Measurements from ENCODE around the gene MSANTD2.

Gene MSANTD2

DNA sequence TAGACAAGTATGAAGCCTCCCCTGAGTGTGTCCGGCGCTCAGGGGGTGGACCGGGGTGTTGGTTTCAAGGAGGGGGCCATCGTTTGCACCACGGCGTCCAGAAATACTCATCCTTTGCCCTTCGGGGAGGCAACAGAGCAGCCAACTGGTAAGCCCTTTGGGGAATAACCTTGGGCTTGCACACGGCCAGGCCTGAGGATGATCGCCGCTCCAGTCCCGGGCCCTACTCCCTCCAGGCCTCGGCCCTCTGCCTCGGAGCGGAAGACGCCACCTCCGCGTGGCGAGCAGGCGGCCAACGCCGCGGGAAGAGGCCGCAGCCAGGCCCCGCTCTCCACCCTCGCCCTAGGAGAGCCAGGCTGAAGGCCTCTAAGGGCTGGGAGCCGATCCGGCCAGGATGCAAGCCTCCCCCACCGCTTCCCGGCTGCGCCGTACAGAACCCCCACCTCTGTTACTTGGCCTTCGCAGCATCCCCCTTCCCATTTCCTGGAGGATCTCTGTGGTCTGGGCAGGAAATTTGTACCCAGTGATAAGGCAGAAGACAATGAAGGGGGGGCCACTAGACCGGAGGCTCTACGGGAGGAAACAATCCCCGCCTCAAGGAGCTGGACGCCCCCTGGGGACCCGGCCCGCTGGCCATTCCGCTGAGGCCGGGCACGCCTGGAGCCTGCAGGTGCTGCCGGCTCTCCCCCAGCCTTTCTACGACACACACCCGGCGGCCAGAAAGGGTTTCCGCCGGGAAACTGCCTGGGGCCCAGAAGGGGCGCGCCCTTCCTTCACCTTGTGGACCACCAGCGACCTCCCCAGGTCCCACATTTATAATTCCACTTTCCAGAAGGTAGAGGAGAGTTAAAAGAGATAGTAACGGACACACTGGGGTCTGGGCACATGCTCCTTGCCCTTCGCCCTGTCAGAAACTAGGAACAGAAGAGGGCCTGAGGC is 40.7 kb downstream of the MSANTD2 start:
- TF ChIP-seq, protein P1, sequence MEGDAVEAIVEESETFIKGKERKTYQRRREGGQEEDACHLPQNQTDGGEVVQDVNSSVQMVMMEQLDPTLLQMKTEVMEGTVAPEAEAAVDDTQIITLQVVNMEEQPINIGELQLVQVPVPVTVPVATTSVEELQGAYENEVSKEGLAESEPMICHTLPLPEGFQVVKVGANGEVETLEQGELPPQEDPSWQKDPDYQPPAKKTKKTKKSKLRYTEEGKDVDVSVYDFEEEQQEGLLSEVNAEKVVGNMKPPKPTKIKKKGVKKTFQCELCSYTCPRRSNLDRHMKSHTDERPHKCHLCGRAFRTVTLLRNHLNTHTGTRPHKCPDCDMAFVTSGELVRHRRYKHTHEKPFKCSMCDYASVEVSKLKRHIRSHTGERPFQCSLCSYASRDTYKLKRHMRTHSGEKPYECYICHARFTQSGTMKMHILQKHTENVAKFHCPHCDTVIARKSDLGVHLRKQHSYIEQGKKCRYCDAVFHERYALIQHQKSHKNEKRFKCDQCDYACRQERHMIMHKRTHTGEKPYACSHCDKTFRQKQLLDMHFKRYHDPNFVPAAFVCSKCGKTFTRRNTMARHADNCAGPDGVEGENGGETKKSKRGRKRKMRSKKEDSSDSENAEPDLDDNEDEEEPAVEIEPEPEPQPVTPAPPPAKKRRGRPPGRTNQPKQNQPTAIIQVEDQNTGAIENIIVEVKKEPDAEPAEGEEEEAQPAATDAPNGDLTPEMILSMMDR (IDR thresholded peaks at IDR 0.05; ENCODE audit: insufficient read depth, low read length, missing control alignments), result no peak
- CTCF ChIA-PET, result interaction anchor here (1.3 to 20.9 kb wide), 9 partner anchors 9 to 107 kb away, joined by 3 to 331 read pairs (median 7); partner anchors contain the start of genes MSANTD2, ROBO3, SIAE and SPA17
- POLR2A ChIA-PET, result no interaction called here

DNA sequence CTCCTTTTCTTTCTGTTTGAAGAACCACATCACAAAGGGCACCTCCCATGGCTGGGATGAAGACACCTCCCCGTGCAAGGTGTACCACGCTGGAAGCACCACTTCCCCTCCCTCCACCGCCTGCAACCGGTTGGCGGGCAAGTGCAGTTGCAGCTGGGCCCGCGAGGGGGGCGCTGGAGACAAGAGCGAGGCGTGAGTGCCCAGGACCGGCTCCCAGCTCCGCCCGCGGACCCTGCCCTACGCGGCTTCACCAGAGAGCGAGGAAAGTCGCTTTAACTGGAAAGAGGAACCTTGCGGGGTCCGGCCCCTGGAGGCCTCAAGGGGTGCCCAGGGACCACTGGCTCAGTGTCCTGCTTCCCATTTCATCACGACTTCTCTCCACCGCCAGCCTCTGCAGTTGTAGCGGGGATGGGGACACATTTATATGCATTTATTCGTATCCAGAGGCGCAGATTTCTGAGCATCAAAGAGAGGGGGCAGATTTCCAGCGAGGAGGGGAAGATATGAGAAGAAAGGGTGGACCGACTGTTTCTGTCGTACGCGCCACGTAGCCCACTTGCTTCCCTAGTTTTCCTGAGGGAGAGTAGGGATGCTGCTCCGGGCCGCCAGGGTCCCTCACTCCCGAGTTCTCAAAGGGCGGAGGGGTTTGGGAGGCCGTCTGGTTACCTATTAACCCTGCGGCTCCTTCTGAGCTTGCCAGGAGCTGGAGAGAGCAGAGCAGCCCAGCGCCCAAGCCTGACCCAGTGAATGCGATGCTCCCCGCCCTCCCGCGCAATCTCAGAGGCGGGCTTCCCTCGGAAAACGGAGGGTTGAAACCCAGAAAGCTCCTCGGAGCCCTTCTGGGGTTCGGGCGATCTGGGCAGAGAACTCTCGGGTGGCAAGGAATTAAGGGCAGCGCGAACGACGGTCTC is 41.6 kb downstream of the MSANTD2 start:
- peak overlapping the region; percentile 39 for H3K4me3 ChIP-seq (ENCODE audit: low read depth, low read length)
- POLR2A ChIA-PET, result no interaction called here
- CTCF ChIA-PET, result interaction anchor here (0.9 to 4.5 kb wide), 14 partner anchors 10 to 114 kb away, joined by 3 to 50 read pairs (median 6); partner anchors contain the start of genes ROBO3, SIAE and SPA17
- DNase-seq (ENCODE audit: low read depth, low spot score), result no peak
- TF ChIP-seq, protein P1 (IDR thresholded peaks at IDR 0.05; ENCODE audit: insufficient read depth, low read length, missing control alignments), result peak; percentile 88

More for the DNA sequence above, 40.7 kb downstream of the MSANTD2 start:
- DNase-seq (ENCODE audit: low read depth, low spot score), result no peak
- H3K4me3 ChIP-seq (ENCODE audit: low read depth, low read length), result no peak overlapping the region

DNA sequence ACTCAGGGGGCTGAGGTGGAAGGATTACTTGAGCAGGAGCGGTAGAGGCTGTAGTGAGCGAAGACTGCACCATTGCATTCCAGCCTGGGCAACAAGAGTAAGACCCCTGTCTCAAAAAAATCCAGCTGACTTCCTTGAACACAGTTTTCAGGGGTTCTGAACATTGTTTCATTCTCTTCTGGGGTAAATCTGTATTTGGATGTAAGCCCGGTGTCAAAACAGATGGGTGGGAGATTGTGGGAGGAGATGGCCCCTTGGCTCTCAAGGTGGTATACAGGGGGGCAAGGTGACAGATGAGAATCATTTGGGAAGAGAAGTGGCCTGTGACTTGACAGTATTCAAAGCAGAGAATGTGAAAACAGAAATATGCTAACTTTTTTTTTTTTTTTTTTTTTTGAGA is 42.9 kb downstream of the MSANTD2 start:
- CTCF ChIA-PET, result interaction anchor here (1.1 to 2.7 kb wide), 9 partner anchors 9 to 113 kb away, joined by 3 to 23 read pairs (median 7); no protein-coding TSS in a partner anchor

DNA sequence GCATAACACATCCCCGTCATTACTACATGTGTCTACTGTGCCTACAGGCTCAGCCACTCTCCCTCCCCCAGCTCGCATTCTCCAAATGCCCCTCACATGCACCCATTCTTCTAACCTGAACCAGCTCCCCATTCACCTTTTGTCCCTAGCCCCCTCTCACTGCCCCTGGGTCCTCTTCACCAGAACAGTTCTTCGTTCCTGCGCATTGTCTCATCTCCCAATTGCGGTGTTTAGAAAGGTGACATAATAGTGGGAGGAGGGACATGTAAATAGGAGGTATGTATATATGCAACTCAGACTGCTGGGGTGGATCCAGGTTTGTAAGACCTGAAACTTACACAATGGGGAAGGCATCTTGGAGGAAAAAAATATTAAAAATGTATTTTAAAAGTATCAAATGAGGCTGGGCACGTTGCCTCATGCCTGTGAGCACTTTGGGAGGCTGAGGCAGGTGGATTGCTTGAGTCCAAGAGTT is 43.4 kb downstream of the MSANTD2 start:
- no peak for DNase-seq (ENCODE audit: low read depth, low spot score)
- H3K4me3 ChIP-seq (ENCODE audit: low read depth, low read length), result no peak overlapping the region
- ChIA-PET CTCF (interaction anchor here (0.6 to 2.7 kb wide), 12 partner anchors 10 to 112 kb away, joined by 3 to 9 read pairs (median 5); no protein-coding TSS in a partner anchor), POLR2A (no interaction called here)
- TF ChIP-seq, protein P1 (IDR thresholded peaks at IDR 0.05; ENCODE audit: insufficient read depth, low read length, missing control alignments), result no peak

More for the DNA sequence above, 42.9 kb downstream of the MSANTD2 start:
- POLR2A ChIA-PET, result no interaction called here
- no peak overlapping the region for H3K4me3 ChIP-seq (ENCODE audit: low read depth, low read length)
- TF ChIP-seq, protein P1 (IDR thresholded peaks at IDR 0.05; ENCODE audit: insufficient read depth, low read length, missing control alignments), result no peak
- DNase-seq (ENCODE audit: low read depth, low spot score), result no peak

DNA sequence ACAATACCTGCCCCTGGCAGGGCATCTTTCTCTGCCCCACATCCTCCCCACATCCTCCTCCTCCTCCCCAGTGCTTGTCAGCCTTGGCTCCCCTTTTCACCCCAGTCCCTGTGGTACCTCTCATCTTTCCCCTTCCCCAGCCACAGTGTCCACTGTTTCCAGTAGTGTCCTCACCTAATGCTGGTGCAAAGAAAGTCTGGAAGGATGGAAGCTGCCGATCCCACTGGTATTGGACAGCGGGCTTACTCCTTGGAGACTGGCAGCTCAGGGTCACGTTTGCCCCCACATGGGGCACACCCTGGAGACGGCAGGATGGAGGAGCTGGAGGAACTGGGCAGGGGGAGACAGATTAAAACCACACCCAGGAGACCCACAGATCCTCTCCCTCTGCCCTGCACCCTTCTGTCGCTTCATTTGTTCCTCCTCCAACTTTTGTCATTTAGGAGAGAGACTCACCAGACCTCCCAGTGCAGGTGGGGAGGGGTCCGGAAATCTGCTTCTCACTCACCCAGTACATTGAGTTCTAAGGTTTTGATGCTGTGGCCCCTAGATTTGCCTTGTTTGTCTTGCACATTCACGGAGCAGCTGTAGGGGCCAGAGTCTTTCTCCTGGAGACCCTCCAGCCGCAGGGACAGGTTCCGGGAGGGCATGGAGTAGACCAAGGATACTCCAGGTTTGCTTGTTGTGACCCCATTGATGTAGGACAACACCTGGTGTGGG is 44.0 kb downstream of the MSANTD2 start:
- DNase-seq (ENCODE audit: low read depth, low spot score), result no peak
- POLR2A ChIA-PET, result no interaction called here
- TF ChIP-seq, protein P1 (IDR thresholded peaks at IDR 0.05; ENCODE audit: insufficient read depth, low read length, missing control alignments), result no peak

More for the DNA sequence above, 44.0 kb downstream of the MSANTD2 start:
- H3K4me3 ChIP-seq (ENCODE audit: low read depth, low read length), result no peak overlapping the region
- CTCF ChIA-PET, result interaction anchor here (0.6 to 2.7 kb wide), 12 partner anchors 8 to 112 kb away, joined by 3 to 9 read pairs (median 4); no protein-coding TSS in a partner anchor

Measured in AG04449 (cell line).